ENCODE results near the gene ELAVL1.

The ELAVL1 gene

DNA sequence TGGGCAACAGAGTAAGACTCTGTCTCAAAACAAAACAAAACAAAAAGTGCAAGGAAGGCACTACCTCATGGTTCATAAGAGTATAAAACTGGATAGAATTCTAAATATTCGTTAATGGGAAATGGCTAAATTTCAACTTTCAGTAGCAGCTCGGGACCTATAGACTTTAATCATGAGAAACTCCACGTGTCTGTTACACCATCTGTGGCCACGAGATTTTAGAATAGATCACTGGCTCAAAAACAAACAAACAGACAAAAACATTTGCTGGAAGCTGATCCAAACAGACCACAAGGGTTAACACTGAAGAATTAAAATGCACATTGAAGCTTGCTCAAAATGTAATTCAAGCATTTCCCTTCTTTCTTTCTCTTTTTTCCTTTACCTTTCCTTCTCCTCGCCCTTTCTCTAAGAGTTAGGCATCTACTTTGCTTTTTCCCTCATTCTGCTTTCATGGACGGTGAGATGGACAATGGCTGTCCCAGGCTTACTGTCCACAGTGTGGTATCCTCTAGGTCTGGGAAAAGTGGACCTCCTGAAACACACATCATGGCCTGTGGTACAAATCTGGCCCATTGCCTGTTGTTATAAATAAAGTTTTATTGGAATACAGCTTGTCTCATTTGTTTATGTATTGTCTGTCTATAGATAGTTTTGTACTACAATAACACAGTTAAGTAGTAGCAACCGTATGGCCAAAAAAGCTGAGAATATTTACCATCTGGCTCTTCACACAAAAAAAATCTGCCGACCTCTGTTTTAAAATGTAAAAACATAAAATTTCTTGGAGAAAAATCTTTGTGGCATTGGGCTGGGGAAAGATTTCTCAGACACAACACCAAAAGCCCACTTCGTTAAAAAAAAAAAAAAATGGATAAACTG is 10.3 kb downstream of the ELAVL1 start:
- TF ChIP-seq, protein P1, sequence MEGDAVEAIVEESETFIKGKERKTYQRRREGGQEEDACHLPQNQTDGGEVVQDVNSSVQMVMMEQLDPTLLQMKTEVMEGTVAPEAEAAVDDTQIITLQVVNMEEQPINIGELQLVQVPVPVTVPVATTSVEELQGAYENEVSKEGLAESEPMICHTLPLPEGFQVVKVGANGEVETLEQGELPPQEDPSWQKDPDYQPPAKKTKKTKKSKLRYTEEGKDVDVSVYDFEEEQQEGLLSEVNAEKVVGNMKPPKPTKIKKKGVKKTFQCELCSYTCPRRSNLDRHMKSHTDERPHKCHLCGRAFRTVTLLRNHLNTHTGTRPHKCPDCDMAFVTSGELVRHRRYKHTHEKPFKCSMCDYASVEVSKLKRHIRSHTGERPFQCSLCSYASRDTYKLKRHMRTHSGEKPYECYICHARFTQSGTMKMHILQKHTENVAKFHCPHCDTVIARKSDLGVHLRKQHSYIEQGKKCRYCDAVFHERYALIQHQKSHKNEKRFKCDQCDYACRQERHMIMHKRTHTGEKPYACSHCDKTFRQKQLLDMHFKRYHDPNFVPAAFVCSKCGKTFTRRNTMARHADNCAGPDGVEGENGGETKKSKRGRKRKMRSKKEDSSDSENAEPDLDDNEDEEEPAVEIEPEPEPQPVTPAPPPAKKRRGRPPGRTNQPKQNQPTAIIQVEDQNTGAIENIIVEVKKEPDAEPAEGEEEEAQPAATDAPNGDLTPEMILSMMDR (IDR thresholded peaks at IDR 0.05) = no peak

GRCh38 chr19:7994114-7994513 is 11.3 kb downstream of the ELAVL1 start:
- TF ChIP-seq, protein P1 (IDR thresholded peaks at IDR 0.05) = no peak

DNA sequence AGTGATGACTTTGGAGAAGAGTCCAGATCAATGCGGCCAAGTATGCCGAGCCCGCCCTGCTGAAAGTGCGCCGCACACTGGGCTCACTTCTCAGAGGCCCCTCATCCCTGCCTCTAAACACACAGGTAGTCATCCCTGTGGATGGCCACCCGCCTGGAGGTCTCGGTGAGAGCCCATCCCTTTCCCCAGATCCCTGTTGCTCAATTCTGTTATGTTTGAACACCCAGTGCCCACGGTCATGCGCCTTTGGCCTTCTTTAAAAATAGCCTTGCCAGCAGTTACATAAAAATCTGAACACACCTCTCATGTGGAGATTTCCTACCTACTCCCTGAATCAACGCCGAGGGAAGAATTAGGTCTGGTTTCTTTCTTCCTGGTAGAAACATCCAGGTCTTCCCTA is 11.9 kb downstream of the ELAVL1 start:
- TF ChIP-seq, protein P1 (IDR thresholded peaks at IDR 0.05) = no peak

DNA sequence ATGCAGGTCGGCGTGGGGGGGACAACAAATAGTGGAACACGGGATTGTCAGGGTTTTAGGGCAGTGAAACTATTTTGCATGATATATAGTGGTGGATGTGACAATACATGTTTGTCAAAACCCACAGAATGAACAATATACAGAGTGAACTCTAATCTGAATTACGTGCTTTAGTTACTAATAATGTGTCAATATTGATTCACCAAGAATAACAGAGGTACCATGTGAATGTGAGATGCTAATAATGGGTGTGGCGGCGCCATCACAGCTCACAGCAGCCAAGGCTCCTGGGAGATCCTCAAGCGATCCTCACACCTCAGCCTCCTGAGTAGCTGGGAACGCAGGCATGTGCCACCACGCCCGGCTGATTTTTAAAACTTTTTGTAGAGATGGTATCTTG is 12.9 kb downstream of the ELAVL1 start:
- TF ChIP-seq, protein P1 (IDR thresholded peaks at IDR 0.05) = no peak

- TF ChIP-seq, protein P1 (IDR thresholded peaks at IDR 0.05) = no peak
Measured at GRCh38 chr19:7989071-7989575, 16.3 kb downstream of the ELAVL1 start.

GRCh38 chr19:7988307-7988706 is 17.1 kb downstream of the ELAVL1 start:
- TF ChIP-seq, protein P1 (IDR thresholded peaks at IDR 0.05) = no peak

- TF ChIP-seq, protein P1 (IDR thresholded peaks at IDR 0.05) = no peak
Measured at GRCh38 chr19:7987114-7987768, 18.2 kb downstream of the ELAVL1 start.

Measured in LNCAP (cell line).